Activated CD4-positive, CD25-positive, alpha-beta regulatory T cell (primary cell): ENCODE results near the gene GDA.

Experiments
- DNase-seq, 4 experiments: peaks; one replicate each; lab custom pipeline; 2025; lab: John Stamatoyannopoulos, UW

GDA gene

DNA sequence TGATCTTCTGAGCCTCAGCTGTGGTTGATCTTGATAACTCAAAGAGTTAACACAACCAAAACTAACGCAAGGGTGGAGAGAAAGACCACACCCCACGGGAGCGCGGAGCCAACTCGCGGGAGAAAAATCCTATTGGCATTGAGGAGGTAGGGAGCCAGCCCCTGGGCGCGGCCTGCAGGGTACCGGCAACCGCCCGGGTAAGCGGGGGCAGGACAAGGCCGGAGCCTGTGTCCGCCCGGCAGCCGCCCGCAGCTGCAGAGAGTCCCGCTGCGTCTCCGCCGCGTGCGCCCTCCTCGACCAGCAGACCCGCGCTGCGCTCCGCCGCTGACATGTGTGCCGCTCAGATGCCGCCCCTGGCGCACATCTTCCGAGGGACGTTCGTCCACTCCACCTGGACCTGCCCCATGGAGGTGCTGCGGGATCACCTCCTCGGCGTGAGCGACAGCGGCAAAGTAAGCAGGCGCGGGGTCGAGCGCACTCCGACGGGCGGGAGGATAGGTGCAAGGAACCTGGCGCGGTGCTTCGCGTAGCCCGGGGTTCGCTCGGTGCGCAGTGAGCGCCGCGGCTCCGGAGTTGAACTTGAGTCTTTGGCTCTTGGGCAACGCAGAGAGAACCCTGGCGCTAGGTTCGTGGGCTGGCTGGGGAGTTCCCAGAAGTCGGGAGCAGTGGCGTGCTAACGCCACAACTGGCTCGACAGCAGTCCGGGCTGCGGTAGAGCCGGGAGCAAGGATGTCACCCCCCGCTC, at the start of gene GDA:
TSS of gene GDA (plus strand) at position 210 of the 745 bp plus-strand sequence. CDS start at position 330, 120 bp downstream.
- DNase-seq, result no peak

DNA sequence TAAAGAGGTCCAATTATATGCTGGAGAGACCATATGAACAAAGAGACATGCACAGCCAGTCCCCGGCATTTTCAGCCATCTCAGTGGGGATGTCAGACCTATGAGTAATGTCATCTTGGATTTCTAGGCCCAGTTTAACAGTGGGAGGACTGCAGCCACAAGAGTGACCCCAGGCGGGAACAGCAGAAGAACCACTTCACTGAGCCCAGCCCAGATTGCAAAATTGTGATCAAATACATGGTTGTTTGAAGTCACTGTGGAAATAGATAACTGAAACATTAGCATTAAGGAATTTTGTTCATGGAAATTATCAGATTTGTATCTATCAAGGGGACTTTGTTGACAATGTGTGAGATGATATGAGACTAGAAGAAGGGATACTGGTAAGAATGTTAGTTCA, 46.7 kb upstream of the GDA start:
- DNase-seq, result no peak

- DNase-seq, result no peak
Measured at GRCh38 chr9:72113056-72113455, 36.2 kb upstream of the GDA start.

GRCh38 chr9:72119853-72120252, 29.4 kb upstream of the GDA start:
- no peak for DNase-seq

DNA sequence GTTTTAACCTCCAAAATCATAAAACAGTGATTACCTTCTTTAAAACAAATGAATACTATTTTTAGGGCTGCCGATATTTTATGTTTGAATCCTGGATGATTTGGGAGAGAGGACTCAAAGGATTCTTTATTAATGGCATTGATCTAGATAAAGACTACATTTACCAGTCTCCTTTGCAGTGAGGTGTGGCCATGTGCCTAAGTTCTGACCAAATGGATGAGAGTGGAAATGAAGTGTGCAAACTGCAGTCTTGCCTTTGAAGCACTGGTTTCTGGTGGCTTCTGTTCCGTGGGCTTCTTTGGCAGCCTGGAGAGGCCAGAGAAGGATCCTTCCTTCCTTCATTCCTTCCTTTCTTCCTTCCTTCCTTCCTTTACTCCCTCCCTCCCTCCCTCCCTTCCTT, 24.3 kb upstream of the GDA start:
- DNase-seq, result no peak

DNA sequence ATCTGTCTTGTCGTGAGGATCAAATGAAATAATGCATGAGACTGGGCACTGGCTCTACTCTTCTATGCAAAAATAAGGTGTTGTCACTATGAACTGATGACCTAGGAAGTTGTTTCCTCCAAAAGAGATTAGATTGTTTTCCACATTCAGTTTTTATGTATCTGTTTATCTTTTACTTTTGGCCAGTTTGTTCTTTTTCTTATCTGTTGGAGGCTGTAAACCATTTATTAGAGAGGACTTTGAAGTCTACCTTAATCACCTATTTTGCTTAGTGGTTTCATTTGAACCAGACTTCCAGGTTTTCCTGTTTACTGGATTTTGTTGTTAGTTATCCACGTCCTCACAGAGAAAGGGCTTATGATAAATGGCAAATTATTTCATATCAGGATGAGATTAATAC, 21.5 kb upstream of the GDA start:
- DNase-seq, result no peak

GRCh38 chr9:72128526-72128925, 20.7 kb upstream of the GDA start:
- no peak for DNase-seq

GRCh38 chr9:72129271-72130156, 19.7 kb upstream of the GDA start:
- DNase-seq, result no peak

DNA sequence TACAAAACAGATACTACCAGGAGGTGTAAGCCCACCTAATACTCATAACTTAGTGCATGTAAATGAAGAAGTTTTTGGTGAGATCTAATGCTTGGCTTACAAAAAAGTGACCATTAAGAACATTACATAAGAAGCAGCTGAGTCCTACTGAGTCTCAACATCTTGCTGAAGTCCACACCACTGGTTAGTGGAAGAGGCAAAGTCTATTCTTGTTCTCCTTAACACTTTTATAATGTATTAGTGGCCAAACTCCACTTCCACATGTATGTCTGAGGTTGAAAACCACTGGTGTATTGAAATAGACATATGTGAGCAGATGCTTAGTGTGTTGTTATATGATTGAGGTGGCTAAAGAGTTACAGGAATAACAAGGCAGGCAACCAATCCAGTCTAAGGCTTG, 18.9 kb upstream of the GDA start:
- no peak for DNase-seq

- DNase-seq, result no peak
Measured at GRCh38 chr9:72131206-72131605, 18.0 kb upstream of the GDA start.

DNA sequence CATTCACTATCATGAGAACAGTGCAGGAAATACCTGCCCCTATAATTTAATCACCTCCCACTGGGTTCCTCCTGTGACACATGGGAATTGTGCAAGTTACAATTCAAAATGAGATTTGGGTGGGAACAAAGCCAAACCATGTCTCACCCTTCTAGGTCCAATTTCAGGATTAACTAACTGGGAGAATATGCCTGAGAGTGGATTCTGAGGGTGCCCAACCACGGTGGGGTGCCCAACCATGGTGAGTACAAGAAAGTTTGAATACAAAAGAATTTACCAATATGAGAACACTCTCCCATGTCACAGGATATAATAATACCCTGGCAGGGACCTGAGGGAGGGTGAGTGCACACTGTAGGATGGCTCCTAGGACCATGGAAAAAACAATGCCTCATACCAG, 17.2 kb upstream of the GDA start:
- DNase-seq, result no peak

DNA sequence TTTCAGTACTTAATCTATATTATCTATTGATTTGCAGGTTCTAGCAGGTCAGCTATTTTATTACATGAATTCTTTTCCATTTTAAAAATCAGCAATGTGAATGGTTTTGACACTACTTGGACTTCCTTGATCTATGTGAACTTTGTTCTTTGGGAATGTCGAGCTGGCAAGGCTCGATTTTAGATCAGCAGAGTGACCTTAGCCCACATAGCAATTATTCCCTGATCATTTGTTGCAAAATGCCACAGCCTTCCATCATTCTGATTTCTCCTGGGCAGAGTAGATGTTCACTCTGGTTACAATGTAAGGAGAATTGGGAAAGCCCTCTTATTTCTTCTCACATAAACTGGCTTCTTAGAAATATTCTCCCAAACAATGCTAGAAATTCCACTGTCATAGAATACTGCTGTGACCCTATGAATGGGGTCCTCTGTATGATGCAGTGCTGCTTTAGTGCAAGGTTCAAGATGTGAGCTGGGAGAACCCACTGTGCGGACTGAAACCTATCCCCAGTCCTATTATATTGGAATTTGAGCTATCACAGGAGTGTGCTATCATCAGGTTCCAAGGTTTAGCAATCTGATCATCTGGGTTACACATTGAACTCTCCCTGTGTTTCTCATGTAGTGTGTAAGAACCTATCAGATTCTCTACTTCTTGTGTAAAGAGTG, 15.7 kb upstream of the GDA start:
- no peak for DNase-seq

DNA sequence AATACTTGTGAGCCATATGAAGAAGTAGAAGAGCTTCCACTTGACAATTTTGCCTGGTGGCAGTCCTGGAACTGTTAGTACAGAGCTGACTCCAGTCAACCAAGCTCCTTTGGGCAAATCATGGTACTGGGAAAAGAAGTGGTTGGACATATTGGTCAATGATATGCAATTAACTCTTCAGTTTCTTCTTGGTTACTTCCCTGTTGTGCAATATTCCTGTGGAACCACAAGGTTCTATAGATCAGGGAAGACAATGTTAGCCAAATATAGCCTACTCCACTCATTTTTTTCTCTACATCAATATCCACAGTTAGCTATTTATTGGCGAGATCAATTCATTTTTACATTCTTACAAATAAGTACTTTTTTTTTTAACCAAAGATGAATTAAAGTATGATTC, 14.4 kb upstream of the GDA start:
- DNase-seq, result no peak

DNA sequence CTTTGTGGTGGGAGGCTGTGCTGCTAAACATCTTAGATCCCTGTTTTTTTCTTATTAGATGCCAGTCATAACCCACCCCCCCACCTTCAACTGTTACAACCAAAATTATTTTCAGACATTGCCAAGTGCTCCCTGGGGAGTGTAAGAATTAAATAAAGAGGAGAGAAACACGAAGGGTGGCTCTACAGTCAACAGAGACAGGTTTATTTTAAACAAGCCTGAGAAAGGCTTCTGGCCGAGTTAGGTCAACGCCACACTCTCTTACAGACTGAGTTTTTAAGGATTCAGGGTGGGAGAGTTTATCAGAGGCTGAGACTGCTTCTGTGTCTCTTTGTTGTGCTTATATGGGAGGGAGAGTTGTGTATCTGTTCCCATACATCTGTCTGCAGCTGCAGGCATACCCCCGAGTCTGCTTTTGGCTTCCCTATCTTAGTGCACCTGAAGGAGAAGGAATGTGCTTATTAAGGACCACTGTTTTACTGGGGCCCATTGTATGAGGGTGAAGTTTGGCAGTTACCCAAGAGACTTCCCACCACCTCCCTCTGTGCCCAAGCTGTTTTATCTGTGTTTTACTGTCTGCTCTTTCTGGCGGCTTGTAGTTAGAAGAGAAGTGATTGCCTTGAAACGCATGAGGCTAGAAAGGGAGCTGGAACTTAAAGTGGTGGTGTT, 11.4 kb upstream of the GDA start:
- no peak for DNase-seq

DNA sequence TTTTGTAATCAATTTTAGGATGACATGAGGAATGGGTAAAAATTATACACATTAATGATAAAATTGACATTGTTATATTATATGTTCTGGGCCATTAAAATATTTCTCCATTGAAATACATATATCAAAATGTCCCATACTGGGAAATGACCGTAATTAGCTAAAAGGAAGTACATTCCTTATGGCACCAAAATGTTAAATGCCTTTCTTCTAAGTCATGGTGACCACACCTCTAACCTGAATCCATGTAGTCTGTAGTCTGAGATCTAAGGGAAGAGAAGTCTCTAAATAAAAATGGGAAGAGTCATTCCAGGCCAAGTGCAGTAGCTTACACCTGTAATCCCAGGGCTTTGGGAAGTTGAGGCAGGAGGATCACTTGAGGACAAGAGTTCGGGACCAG, 10.0 kb upstream of the GDA start:
- no peak for DNase-seq

GRCh38 chr9:72140586-72140985, 8.7 kb upstream of the GDA start:
- no peak for DNase-seq

DNA sequence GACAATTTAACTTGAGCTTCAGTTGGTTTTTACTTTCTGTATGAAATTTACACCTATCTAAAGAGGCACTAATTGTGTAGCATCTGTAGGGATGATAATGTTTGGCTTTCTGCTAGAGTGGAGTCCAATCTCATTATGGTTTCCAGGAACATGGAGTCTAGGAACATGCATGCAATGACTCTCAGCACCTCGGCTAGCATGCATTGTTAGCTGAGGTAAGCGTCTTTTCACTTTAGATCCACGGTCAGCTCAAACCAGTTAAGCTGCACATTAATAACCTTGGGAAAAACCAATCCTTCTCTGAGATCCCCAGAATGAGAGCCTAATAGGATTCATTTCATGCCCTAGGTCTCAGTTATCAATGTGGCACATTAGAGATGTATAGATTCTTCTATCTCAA, 7.8 kb upstream of the GDA start:
- no peak for DNase-seq

- DNase-seq, result no peak
Measured at GRCh38 chr9:72144756-72145492, 4.3 kb upstream of the GDA start.

- no peak for DNase-seq
Measured at GRCh38 chr9:72145733-72146505, 3.3 kb upstream of the GDA start.

DNA sequence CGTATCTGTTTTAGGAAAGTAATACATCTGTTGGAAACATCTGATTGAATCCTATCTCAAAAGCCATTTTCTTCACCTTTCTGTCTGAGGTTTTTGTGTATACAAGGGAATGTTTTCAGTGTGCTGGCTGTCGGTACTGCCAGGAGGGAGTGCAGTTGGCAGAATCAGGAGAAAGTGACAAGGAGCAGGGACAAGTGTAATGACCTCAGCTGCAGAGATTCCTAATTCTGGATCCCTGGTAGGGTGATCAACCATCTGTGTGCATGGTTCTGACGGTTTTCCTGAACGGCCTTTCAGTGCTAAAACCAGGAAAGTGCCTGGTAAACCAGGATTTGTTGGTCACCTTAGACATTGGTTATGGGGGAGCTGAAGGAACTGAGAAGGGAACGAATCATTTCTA, 1.6 kb upstream of the GDA start:
- DNase-seq, result no peak

- no peak for DNase-seq
Measured at GRCh38 chr9:72150127-72150526, 887 bp downstream of the GDA start.
